ENCODE measurements around the gene CACNG3. TPM values are rescaled to one million over a fixed set of nuclear protein-coding genes. Genes with fewer than 3 reads are reported as not detected.

CACNG3 gene
- total and polyA plus RNA-seq, 2 of the 4 experiments (the other 2 are of a cell fraction), result not detected

- CTCF ChIA-PET, result no interaction called here
- POLR2A ChIA-PET (ENCODE audit: unreplicated experiment), result no interaction called here
- no peak for TF ChIP-seq FOS (IDR thresholded peaks at IDR 0.05; ENCODE audit: low read depth, low read length)
- no peak for TF ChIP-seq RFX5 (IDR thresholded peaks at IDR 0.05; ENCODE audit: low read depth, low read length)
- no peak for TF ChIP-seq CEBPB (IDR thresholded peaks at IDR 0.05; ENCODE audit: low read depth, low read length)
- no peak for TF ChIP-seq USF2 (IDR thresholded peaks at IDR 0.05; ENCODE audit: low read depth, low read length)
- TF ChIP-seq CTCF (conservative IDR thresholded peaks at IDR 0.05; ENCODE audit: low read depth, low read length), result no peak
- no peak for TF ChIP-seq NFE2L2 (IDR thresholded peaks at IDR 0.05; ENCODE audit: low read depth, low read length)
- TF ChIP-seq RAD21 (IDR thresholded peaks at IDR 0.05; ENCODE audit: low read length), result no peak
- no peak for TF ChIP-seq BHLHE40 (IDR thresholded peaks at IDR 0.05; ENCODE audit: low read depth, low read length)
- no peak for TF ChIP-seq MAFK (IDR thresholded peaks at IDR 0.05; ENCODE audit: low read depth, low read length)
- no peak for TF ChIP-seq POLR2A (IDR thresholded peaks at IDR 0.05; ENCODE audit: low read depth, low read length)
- no peak for TF ChIP-seq ELK1 (IDR thresholded peaks at IDR 0.05; ENCODE audit: borderline replicate concordance, low read depth, low read length)
- TF ChIP-seq SMC3 (IDR thresholded peaks at IDR 0.05; ENCODE audit: low read depth, low read length), result no peak
- no peak for TF ChIP-seq MAZ (IDR thresholded peaks at IDR 0.05; ENCODE audit: borderline replicate concordance, low read depth, low read length)
- TF ChIP-seq MXI1 (IDR thresholded peaks at IDR 0.05; ENCODE audit: borderline replicate concordance, low read depth, low read length), result no peak
- TF ChIP-seq CHD1 (IDR thresholded peaks at IDR 0.05; ENCODE audit: low read depth, low read length), result no peak
- TF ChIP-seq RCOR1 (IDR thresholded peaks at IDR 0.05; ENCODE audit: insufficient replicate concordance, low read length), result no peak
- no peak for ATAC-seq (ENCODE audit: low read depth)
- no peak overlapping the region for H2AK5ac ChIP-seq (ENCODE audit: low read depth, low read length)
- dilution Hi-C loops (cut with HindIII; ENCODE audit: low sequenced_read_pairs, unreplicated experiment) (no loop called here), intact Hi-C loops (cut with micrococcal nuclease) (no loop called here), in situ Hi-C loops (cut with MboI; ENCODE audit: low sequenced_read_pairs) (no loop called here)
- DNase-seq, result no peak
- no peak overlapping the region for H3K18ac ChIP-seq (ENCODE audit: low read depth, low read length)
- H3K23ac ChIP-seq (ENCODE audit: low read depth, low read length), result no peak overlapping the region
- H3K14ac ChIP-seq (replicated peaks; ENCODE audit: low read depth, low read length), result no peak overlapping the region
- H2AFZ ChIP-seq (replicated peaks; ENCODE audit: low read length, poor library complexity), result no peak overlapping the region
- no CpG with 5 or more reads among the region's 2 CpGs for WGBS, 2 experiments (ENCODE audit: extremely low coverage in 2 of 2, insufficient read length in 1 of 2)
- H3K56ac ChIP-seq (ENCODE audit: extremely low read depth, insufficient read depth, low read length), result no peak overlapping the region
- H4K91ac ChIP-seq (ENCODE audit: insufficient read depth, low read depth, low read length), result no peak overlapping the region
- no peaks in the 10 kb centered on the region for H3K9me3 ChIP-seq (ENCODE audit: control insufficient read depth, insufficient read depth, low read length)
- H3K79me1 ChIP-seq (ENCODE audit: low read depth in 1 of 2, low read length in 2 of 2), result no peaks in the 10 kb centered on the region
- no peak overlapping the region for H3K4me3 ChIP-seq (ENCODE audit: insufficient read depth, low read depth, low read length)
- no peak overlapping the region for H2BK20ac ChIP-seq (ENCODE audit: low read depth, low read length)
- no peak overlapping the region for H4K5ac ChIP-seq (ENCODE audit: low read depth, low read length)
- no peak overlapping the region for H3K4ac ChIP-seq (ENCODE audit: low read depth, low read length)
- no peak overlapping the region for H2BK15ac ChIP-seq (ENCODE audit: low read depth, low read length)
- H3K27me3 ChIP-seq (ENCODE audit: control insufficient read depth, insufficient read depth, low read length), result no peaks in the 10 kb centered on the region
- no peaks in the 10 kb centered on the region for H3K36me3 ChIP-seq (ENCODE audit: control insufficient read depth, insufficient read depth, low read length)
- H2BK5ac ChIP-seq (ENCODE audit: low read depth, low read length, poor library complexity, severe bottlenecking), result no peak overlapping the region
- no peaks in the 10 kb centered on the region for H4K20me1 ChIP-seq (ENCODE audit: insufficient read depth, low read length)
- H3K4me1 ChIP-seq (ENCODE audit: control insufficient read depth, insufficient read depth, low read length), result no peaks in the 10 kb centered on the region
- no TSS peak for BruUV-seq (replicated peaks)
- no peak overlapping the region for H2AK9ac ChIP-seq (replicated peaks; ENCODE audit: low read depth, low read length, poor library complexity)
- H4K8ac ChIP-seq (ENCODE audit: low read depth in 2 of 2, low read length in 2 of 2), result no peak overlapping the region
- H3K9ac ChIP-seq (ENCODE audit: low read depth, low read length), result no peak overlapping the region
- no peak overlapping the region for H2BK120ac ChIP-seq (ENCODE audit: low read depth, low read length)
- no peak overlapping the region for H3K27ac ChIP-seq (ENCODE audit: insufficient read depth, low read length)
- no peak overlapping the region for H3K4me2 ChIP-seq (ENCODE audit: low read depth, low read length)
- no peaks in the 10 kb centered on the region for H3K9me1 ChIP-seq (ENCODE audit: insufficient read depth, low read length)
Observed at GRCh38 chr16:24347556-24347955, 91.4 kb downstream of the CACNG3 start.
